ENCODE results near the gene SH2D3A.

SH2D3A gene

DNA sequence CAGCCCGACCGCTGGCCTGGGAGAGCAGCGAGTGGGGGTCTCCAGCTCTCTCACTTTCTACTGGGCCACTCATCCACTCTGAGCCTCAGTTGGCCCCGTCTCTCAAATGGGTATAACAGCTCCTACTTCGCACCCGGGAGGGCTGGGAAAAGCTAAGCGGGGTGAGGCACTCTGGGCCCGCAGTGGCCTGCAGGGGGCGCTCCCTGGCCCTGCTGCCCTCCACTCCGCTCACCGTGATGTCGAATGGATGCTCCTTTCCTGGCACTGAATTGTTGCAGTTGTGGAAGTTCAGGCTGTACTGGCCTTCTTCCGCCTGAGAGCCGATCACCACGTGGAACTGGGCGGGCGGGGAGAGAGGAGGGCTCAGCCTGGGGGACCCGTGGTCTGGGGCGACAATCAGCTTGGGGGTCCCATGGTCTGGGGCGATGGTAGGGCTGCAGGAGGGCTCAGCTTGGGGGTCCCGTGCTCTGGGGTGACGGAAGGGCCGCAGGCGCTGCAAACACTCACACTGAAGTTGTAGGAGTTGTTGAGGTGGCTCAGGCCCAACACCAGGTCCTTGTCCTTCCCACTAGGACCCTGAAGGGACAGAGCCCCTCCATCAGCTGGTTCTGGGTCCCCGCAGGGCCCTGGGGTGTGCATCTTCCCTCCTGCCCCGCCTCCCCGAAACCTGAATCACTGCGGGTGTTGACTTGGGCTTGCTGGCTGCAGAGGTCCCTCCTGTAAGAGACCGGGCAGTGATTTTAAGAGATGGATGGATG, 33.7 kb downstream of the SH2D3A start:
- DNase-seq = no peak
- no peaks in the 10 kb centered on the region for H3K27me3 Mint-ChIP-seq (ENCODE audit: low read depth, poor library complexity)
- H3K27ac Mint-ChIP-seq = no peak overlapping the region
- H3K4me1 Mint-ChIP-seq = peaks cover 54% of the 10 kb centered on the region
- no peaks in the 10 kb centered on the region for H3K9me3 Mint-ChIP-seq
- TF ChIP-seq, protein P1, sequence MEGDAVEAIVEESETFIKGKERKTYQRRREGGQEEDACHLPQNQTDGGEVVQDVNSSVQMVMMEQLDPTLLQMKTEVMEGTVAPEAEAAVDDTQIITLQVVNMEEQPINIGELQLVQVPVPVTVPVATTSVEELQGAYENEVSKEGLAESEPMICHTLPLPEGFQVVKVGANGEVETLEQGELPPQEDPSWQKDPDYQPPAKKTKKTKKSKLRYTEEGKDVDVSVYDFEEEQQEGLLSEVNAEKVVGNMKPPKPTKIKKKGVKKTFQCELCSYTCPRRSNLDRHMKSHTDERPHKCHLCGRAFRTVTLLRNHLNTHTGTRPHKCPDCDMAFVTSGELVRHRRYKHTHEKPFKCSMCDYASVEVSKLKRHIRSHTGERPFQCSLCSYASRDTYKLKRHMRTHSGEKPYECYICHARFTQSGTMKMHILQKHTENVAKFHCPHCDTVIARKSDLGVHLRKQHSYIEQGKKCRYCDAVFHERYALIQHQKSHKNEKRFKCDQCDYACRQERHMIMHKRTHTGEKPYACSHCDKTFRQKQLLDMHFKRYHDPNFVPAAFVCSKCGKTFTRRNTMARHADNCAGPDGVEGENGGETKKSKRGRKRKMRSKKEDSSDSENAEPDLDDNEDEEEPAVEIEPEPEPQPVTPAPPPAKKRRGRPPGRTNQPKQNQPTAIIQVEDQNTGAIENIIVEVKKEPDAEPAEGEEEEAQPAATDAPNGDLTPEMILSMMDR (IDR thresholded peaks at IDR 0.05) = no peak
- peaks cover 11% of the 10 kb centered on the region for H3K36me3 Mint-ChIP-seq (ENCODE audit: low read depth)
- H3K4me3 Mint-ChIP-seq = no peak overlapping the region

DNA sequence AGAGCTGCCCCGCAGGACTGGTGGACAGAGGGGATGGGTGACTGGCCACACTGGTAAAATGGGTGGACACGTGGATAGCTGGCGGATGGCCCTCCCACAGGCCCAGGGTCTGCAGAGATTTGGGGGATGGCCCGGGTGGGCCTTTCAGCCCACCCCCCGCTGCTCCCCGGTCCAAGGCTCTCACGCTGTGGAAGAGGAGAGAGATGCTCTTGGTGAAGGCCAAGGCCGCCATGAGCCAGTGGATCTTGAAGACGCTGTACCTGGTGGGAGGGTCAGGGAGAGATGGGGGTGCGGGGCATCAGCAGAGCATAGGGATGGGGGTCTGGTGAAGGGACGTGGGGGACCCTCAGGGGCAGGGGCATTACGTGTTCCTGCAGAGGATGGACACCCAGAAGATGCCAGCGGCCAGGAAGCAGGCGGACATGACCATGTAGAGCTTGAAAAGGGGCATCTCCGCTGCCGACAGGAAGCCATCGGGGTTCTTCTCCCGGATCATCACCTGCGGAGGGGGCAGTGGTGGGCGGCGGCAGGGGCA, 34.4 kb downstream of the SH2D3A start:
- Mint-ChIP-seq H3K27me3 (ENCODE audit: low read depth, poor library complexity) (no peaks in the 10 kb centered on the region), H3K4me3 (no peak overlapping the region), H3K4me1 (peaks cover 51% of the 10 kb centered on the region), H3K27ac (no peak overlapping the region), H3K9me3 (peaks cover 5% of the 10 kb centered on the region), H3K36me3 (ENCODE audit: low read depth) (peaks cover 11% of the 10 kb centered on the region)
- TF ChIP-seq, protein P1 (IDR thresholded peaks at IDR 0.05) = no peak
- no peak for DNase-seq

DNA sequence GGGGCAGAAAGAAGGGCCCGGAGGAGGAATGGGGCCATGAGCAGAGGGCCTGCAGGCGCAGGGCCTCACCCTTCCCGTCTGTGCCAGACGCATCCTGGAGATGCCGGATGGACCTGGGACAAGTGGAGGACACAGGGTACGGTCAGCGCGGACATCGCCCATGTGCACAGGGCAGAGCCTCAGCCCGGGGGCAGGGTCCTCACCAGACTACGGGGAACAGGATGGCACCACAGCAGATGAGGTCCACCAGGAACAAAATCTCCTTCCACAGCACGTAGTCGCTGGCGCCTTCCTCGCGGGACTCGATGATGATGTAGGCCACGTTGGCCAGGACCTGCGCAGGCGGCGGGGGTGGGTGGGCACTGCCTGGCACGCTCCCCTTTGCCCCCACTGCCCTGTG, 35.4 kb downstream of the SH2D3A start:
- Mint-ChIP-seq H3K4me3 (no peak overlapping the region), H3K9me3 (peaks cover 5% of the 10 kb centered on the region), H3K4me1 (peaks cover 50% of the 10 kb centered on the region), H3K36me3 (ENCODE audit: low read depth) (peaks cover 11% of the 10 kb centered on the region), H3K27me3 (ENCODE audit: low read depth, poor library complexity) (no peaks in the 10 kb centered on the region), H3K27ac (no peak overlapping the region)
- TF ChIP-seq, protein P1 (IDR thresholded peaks at IDR 0.05) = no peak
- no peak for DNase-seq

DNA sequence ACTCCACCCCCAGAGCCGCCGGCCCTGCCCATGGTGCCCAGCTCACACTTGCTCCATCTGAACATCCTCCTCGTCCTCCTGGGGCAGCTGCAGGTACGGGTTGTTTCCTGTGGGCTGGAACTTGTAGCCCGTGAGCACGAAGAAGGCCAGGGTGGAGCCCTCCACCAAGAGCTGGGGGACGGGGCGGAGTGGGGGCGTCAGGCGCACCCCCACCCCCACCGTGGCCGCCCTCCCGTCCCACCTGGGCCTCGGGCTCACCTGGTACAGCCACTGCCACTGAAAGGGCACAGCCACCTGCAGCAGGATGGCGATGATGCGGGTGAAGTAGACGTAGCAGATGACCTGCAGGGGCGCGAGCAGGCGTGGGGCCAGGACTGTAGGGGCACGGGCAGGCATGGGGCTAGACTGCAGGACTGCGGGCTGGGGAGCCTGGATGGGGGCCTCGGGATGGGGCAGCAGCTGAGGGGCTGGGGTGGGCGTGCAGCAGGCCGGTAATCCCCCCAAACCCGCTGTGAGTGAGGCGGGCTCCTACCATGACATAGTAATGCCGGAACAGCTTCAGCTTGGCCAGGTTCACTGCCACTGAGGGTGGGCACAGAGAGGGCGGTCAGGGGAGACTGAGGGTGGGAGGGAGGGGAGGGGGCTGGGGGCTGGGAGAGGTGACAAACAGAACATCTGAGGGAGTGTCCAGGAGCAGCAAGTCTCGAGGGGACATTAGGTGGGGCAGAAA, 36.1 kb downstream of the SH2D3A start:
- H3K4me1 Mint-ChIP-seq = peaks cover 44% of the 10 kb centered on the region
- peaks cover 11% of the 10 kb centered on the region for H3K36me3 Mint-ChIP-seq (ENCODE audit: low read depth)
- peaks cover 5% of the 10 kb centered on the region for H3K9me3 Mint-ChIP-seq
- no peak overlapping the region for H3K27ac Mint-ChIP-seq
- TF ChIP-seq, protein P1 (IDR thresholded peaks at IDR 0.05) = no peak
- H3K27me3 Mint-ChIP-seq (ENCODE audit: low read depth, poor library complexity) = no peaks in the 10 kb centered on the region
- no peak for DNase-seq
- H3K4me3 Mint-ChIP-seq = no peak overlapping the region

DNA sequence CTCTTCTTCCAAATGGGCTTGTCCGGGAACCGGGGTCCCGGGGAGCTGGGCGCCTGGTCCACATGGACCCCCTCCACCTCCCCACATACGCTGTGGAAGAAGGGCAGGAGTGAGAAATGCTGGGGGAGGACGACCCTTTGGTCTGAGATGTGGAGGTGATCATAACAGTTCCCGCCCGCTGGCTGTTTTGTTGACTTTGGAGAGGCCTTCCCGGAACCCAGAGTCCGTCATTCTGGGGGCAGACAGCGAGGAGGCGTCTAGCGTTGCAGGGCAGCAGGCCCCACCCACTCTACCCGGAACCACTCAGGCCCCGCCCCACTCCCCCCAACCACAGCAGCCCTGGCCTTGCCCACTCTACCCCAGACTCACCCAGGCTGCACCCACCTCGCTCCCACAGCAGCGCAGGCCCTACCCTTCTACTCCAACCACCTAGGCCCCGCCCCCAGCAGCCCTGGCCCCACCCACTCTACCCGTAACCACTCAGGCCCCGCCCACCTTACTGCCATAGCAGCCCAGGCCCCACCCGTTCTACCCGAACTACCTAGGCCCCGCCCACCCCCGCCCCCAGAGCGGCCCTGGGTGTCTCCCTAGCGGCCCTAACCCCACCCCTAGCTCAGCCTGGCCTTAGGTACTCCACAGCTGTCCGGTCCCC, 37.0 kb downstream of the SH2D3A start:
- Mint-ChIP-seq H3K36me3 (ENCODE audit: low read depth) (peaks cover 11% of the 10 kb centered on the region), H3K27me3 (ENCODE audit: low read depth, poor library complexity) (peaks cover 3% of the 10 kb centered on the region), H3K4me1 (peaks cover 40% of the 10 kb centered on the region), H3K27ac (no peak overlapping the region), H3K9me3 (peaks cover 5% of the 10 kb centered on the region), H3K4me3 (peak overlapping the region; percentile 47)
- TF ChIP-seq, protein P1 (IDR thresholded peaks at IDR 0.05) = no peak
- DNase-seq = peak; percentile 81

All from nephron progenitor cell (in vitro differentiated cells).